SHP77 (cell line): ENCODE measurements around the gene SEC61B.

Experiments
- DNase-seq, 2 experiments: peaks; one replicate each; lab custom pipeline; 2025; lab: John Stamatoyannopoulos, UW

The SEC61B gene

DNA sequence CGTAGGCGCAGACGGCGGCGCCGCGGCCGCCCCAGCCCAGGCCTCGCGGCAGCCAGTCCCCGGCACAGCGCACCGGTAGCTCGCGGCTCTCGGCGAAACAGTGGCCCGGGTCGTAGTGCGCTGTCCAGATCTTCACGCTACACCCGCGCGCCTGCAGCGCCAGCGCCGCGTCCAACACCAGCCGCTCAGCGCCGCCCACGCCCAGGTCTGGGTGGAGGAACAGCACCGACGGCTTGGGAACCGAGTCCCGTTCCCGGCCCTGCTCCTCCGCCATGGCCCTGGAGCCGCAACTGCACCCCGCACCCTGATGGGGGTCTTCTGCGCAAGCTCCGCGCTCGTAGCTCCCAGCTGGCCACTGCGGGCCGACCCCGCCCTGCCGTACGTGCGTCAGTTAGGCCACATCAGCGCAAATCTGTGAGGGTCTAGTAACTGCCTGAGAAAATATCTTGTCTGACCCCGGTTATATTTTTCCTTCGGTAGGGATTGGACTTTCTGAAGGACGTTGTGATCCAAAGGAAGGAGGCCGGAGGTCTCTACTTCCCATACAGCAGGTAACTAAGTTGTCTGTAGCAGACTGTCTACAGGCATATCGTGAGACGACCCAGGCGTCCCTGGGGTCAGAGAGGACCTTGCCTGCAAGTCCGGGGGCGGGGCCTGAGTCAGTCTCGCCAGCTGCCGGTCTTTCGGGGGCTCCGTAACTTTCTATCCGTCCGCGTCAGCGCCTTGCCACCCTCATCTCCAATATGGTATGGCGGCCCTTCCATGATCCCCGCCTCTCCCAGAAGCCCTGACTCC is at the start of gene SEC61B, which contains the start of gene ALG2:
Gene SEC61B, plus strand, starts transcription at position 662 of the 795 bp plus-strand sequence. Its CDS starts 82 bp downstream, at position 744.
Gene ALG2, minus strand, starts transcription at position 322 of the 795 bp plus-strand sequence. Its CDS starts 48 bp downstream, at position 274.
- peak; percentile 91 to 93 for DNase-seq

DNA sequence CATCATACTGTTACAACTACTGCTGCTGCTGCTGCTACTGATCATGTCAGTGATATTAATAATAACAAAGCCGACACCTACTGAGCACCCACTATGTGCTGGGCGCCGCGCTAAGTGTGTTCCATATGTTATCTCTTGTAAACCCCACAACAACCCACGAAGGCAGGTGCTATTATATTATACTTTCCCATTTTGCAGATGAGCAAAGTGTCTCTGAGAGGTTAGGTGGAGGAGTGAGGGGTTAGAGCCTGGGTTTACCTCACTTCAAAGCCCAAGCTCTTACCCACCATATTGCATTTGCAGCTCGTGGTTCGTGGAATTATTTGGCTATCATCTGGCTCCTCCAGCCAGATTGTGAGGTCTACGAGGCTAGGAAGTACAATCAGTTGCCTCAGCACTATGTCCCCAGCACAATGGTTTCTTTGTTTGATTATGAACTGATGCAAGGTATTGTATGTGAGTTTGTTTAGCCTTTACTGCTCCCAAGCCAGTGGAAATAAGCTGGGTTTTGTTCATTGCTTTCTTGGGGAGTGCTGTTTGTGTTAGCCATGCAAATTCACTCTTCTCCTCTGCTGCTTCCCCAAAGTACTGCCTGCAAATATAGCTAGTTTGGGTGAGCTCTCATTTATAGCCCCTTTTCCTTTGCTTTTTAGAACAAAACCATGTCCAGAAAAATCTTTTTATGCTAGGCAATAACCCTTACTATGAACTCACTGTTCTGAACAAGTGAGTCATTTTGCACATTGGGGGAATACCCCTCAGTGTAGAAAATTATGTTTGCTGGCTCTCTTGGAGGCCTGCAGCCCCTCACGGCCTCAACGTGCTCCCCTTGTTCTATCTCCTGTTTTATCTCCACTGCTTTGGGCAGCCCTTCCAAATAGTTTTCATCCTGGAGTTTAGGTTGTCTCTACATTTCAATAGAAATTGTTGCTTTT is 48.2 kb upstream of the SEC61B start:
- DNase-seq, result no peak

DNA sequence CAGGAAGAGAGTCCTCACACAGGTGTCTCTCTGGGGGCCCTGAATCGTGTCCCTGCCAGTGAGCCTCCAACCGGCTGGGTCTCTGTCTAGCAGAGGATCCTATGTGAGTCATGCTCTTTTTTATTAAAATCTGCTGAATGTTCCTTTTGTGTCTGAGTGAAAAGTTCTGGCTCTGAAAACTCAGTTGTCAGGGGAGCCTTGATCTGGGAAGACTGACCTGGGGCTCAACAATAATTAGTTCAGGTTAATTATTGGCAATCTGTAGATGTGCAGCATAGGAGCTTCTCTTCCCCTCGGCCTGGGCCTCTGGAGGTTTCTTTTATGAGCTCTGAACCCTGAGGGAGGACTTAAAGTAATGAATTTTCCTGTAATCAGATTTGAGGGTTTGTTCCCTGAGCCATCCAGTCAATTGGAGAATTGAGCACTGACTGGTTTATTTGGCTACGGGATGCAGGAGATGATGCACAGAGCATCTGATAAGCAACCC is 45.5 kb upstream of the SEC61B start:
- DNase-seq, result no peak

DNA sequence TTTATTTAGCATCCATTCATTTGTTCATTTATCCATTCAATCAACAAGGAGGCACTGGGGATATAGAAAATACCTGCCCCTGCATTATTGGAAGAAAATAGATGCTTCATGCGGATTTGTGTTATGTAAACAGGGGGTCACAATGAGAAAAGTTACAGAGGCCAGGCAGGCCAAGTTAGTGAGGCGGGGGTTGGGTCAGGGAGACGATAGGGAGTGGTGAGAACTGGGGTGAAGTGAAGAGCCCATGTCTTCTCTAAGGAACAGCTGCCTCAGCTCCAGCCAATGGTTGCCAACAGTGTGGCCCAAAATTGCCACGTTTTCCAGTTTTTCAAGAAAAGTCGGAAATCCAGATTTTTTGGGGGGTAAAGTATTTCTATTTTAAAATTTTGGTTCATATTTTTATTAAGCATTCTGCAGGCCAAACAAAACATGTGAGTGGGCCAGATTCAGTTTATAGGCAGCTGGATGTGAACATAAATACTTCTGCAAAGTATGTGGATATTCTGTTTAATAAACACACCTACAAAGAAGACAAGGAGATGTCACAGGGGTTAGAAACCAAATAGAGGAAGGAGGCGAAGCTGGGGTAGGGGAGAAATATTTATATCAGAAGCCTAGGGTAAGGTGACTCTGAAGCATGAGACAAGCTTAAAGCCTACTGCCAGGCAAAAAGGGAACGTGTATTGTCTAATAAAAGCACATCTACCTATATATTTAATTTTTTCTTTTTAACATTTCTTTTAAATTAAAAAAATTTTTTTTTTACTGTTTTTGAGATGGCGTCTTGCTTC is 44.3 kb upstream of the SEC61B start:
- DNase-seq, result no peak

DNA sequence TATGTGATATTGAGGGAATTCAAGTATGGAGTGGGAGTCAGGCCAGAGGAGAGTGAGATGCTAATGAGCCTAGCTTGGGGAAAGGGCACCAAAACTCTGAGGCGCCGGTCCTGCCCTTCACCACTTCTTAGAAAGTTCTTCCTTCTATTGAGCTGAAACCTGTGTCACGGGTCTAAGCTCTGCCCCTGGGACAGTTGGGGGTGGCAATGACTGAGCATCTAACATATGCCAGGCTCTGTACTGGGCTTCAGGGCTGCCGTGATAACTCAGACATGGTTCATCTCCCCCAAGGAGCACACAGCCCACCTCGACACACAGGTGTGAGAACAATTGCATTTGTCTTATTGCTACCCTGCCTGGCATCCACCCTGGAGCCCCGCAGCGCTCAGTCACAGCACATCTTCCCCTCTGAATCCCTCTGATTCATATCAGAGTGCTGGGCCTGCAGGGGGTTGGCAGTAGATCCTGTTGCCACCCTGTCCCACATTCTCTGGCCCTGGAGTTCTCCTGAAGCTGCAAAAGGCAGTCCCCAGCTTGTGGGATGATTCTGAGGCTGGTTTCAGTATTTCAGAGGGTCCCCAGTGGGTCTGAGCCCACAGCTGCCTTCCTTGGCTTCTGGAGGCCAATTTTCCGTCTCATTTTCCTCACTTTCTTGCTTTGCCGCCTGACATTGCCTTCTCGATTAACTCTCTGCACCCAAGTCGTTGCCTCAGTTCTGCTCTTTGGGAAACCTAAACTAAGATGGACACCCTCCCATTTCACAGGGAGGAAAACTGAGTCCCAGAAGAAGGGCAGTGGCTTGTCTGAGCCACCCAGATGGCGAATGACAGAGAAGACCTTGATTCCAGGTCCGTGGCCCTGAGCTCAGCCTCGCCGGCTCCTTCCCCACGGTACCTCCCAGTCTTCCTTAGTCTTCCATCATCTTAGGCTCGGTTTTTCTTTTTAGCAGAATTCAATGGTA is 42.9 kb upstream of the SEC61B start:
- no peak for DNase-seq

DNA sequence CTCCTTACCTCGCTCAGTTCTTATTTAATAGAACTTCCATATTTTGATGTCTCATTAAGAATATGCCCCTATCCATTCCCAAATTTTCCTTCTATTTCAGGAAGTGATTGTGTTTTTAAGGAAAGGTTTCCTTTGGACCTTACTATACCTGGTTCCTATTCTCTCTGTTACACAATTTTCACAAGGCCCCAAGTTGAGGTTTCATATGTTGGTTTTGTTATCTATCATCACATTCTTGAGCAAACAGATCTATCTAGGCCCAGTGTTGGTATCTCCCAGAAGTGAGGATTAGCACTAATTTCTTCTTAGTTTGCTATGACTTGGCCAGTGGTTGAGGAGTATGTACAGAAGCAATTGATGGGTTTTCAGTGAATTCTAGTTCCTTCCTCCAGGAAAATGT is 41.9 kb upstream of the SEC61B start:
- DNase-seq, result no peak

DNA sequence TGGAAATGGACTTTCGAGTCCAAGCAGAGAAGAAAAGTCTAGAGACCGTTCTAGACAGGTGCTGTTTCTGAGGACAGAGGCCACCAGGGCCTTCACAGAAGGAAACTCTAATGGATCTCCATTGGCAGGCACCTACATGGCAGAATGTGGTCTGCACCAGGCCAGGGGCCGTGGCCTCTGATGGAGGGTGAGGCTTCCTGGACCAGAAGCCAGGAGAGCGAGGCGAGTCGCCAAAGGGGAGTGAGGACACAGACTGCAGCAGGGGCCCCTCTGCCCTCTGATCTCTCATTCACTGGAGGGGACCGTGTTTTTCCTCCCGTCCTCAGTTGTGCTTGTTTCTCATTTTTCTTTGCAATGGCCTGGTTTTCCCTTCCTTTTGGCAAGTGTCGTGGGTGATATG is 41.4 kb upstream of the SEC61B start:
- no peak for DNase-seq

DNA sequence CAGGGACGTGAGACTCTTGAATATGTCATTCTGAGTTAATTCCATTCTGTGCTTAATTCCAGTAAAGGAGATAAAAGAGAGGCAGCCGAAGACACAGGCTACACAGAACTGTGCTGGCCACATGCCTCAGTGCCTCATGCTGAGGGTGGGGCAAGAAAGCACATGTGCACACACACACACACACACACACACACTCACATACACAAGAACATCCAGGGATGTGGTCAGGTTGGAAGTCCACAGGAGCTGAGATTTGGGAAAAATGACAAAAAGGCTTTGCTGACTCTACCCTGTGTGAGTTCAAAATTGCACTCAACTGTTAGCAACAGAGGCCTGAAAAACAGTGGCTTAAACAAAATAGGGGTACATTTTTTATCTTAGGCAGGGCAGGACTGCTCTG is 40.9 kb upstream of the SEC61B start:
- DNase-seq, result no peak

DNA sequence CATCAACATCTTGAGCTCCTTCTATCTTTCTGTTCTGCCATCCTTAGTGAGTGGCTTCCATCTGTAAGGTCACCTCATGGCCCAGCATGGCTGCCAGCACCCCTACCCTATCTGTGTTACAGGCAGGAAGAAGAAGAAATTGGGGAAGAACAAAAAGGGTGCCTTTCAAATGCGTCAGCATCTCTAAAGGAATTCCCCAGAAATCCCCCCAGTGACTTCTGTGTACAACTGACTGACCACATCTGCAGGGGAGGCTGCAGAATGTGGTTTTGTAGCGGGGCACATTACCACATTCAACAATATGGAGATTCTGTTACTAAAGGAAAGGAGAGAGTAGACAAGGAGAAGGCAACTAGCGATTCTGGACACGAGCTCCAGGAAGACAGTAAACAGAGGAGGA is 40.5 kb upstream of the SEC61B start:
- no peak for DNase-seq

DNA sequence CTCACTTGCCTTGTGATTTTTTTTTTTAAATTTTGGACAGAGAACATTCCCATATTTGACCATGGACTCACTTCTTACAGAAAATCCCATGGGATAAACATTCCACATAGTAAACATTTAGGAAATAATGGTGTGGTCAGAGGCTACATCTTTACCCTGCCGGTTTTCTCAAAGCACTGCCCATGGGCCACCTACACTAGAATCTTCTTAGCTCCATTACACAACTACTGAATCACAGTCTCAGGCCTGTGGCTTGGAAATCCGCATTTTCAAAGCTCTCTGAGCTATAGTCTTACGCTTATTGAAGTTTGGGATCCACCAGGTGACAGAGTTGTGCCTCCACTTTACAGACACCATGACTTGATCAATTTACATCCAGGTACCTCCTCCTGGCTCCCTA is 39.7 kb upstream of the SEC61B start:
- no peak for DNase-seq

DNA sequence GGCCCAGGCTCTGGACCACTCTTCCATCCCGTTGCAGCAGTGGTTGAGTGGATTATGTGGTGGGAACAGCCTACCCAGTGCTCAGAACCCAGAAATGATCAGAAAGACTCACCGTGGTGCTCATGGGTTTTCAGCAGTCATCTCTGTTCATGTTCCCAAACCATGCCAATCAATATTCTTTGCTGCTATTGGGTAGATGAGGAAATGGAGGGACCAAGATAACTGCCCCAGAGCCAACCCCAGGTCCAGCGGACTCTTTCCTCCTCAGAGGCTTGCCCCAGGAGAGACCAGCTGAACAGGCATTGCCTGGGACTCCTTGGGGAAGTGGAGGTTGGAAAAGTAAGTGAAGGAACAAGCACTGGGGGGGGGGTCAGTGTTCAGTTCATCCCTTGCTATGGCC is 38.5 kb upstream of the SEC61B start:
- no peak for DNase-seq

DNA sequence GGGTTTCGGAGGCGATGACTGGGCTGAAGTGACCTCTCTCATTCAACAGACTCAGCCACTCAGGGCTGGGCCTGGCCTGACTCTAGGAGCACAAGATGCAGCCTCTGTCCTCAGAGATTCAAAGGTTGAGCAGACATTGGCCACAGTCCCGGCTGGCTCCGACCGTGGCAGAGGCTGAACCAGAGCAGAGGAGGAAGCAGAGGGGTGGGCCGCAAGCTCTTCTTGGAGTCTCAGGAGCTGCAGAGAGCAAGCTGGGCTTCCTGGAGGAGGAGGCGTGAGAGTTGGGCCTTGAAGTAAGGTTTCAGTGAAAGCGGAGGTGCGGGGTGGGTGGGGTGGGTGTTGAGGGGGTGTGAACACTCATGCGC is 38.0 kb upstream of the SEC61B start:
- DNase-seq, result no peak

DNA sequence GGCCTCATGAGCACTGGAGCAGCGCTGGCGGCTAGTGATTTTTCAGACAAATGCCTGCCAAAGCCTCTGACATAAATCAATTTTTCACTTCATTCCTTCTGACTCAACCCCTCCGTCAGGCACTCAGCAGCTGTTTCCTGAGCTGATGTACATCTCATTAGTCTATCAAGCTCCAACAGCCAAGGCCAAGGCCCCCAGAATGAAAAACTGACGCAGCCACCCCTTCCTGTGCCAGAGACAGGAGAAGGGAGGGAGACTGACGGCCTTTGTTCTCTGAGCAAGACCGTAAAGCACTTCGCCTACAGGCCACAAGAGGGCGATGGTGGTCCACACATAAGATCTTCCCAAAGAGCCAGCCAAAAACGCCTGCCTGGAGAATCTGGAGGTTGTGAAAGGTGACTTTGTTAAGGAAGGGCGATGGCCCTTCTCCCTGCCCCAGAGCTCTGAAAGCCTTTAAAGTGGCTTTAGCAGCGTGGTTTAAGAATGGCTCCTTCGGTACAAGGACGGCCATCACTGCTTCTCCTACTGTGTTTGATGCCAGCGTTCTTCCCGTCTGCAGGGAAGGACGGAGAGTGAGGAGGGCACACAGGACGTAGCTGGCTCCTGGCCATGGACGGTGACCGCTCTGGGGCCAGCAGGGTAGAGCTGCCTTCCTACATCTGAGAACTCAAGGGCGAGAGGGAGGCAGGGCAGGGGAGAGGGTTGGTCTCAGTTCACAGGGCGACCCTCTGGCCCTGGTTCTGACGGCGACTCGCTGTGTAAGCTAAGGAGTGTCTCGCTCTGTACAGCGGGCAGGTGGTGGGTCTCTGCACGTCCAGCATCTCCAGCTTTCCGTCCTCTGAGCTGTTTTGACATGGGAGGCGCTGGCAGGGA is 37.4 kb upstream of the SEC61B start:
- peak; percentile 89 to 90 for DNase-seq

DNA sequence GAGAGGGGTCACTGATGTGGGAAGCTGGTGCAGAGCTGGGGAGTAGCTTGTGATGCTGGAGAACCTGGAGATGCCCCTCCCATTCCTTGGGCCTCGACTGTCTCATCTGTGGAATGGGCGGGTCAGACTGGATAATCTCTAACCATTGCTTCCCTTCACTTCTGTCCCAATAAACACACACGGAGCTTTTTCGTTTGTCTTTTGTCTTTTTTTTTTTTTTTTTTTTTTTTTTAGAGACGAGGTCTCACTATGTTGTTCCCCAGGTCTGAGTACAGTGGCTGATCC is 36.8 kb upstream of the SEC61B start:
- no peak for DNase-seq

DNA sequence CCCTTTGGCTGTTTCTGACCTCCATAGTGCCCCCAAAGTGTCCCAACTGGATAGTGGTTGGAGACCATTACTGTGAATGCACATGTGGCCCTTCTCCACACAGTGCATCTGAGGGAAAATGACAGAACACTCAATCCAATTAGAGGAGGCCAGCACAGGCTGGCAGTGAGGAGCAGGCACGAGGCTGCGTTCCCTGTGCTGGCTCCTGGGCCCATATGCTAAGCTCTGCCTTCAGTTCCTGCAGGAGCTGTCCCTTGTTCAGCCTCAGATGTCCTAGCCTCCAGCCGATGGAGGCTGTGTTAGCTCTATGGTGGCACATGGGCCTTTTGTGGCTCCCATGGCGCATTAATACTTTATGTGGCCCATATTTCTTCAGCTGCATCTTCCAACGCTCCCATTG is 36.1 kb upstream of the SEC61B start:
- DNase-seq, result no peak

DNA sequence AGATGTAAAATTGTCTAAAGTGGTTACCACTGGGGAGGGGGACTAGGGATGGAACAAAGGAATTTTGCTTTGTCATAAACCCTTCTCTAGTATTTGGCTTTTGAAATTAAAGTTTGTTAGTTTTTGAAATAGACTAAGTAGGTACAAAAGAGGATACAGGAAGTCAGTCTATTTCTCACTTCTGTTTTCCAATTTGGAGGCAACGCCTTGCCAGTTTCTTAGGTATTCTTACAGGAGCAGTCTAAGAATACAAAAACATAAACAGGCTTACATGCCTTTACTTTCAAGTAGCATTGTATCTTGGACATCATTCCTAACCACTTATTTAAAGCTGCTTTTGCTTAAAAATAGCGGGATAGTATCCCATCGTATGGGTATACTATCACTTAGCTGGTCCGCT is 34.8 kb upstream of the SEC61B start:
- DNase-seq, result no peak

DNA sequence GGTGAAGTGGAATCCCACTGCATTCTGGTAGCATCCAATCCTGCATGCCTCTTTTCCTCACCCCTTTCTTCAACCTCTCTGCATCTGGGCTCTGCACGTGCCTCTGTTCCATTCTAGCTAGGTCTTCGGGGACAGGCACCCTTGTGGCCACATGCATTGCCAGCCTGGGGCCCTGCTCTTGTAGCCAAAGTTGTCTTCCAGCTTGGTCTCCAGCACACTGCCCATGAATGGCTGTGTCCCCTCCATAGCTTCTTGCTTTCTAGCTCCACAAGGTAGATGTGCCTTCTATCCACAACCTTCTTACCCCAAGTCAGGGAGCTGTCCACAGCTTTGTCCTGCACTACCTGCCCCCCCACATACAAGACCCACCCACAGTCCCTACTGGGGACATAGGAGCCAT is 32.9 kb upstream of the SEC61B start:
- DNase-seq, result no peak

DNA sequence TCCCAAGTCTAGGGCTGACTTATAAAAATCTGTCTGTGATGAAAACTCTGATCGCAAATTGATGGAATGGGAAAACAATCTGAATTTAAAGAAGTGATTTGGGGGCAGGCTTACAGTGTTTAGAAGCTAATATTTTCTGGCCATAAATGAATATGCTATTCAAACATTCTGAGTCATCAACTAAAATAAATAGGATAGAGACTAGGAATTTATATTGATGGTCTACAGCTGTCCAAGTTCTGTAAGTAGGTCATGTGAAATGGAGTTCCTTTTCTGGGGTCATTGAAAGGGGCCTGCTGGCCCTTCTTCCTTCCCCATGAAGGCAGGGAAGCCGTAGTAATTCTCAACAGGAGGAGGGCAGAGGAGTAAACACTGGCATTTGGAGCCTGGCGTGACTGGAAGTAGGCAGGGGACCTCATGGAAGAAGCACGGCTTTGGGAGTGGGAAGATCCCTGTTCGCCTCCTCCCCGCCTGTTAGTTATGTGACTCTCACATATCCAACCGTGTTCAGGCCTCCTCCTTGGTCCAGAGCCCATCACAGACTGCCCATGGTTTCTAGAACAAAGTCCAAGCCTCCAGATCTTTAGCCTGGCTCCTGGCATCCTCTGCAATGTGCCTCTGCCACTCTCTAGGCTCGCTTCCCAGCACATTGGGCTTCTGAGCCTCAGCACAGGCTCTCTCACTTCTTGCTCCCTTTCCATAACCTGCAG is 32.0 kb upstream of the SEC61B start:
- DNase-seq, result no peak

DNA sequence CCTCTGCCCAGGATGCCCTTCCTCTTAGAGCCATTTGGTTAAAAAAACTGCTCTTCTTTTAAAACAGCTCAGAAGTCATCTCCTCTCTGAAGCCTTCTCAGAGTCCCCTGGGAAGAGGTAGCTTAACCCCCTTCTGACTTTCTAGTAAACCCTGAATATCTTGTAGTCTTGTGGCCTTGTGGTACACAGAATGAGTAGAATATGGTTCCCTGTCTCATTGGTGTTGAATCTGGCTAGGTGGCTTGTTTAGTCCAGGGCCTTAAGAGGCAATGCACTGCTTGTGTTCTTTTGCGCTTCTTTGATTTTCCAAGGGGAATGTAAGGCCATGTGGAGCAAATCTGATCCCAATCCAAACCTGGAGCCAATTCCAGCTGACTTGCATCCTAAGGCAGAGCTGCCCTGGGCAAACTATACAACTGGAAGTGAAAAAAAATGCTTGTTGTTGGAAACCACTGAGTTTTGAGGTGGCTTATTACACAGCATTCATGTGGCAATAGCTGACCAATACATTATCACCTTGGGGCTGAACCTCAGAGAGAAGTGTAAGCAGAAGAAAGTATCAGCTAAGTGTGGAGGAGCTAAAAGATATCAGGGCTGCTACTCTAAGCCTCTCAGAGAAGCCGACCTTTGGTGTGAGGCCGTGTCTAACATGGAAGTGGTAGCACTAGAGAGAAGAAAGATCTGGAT is 31.3 kb upstream of the SEC61B start:
- DNase-seq, result no peak
